Endodermal cell (in vitro differentiated cells): ENCODE results near the gene CALD1. TPM values are rescaled to one million over a fixed set of nuclear protein-coding genes. Genes with fewer than 3 reads are reported as not detected.
A peak's percentile ranks its signal among the peaks of the same experiment; 100 is the strongest.

Experiments used
- DNase-seq: peaks from one replicate; pipeline ENCODE4 v3.0.0-alpha.2; 2017
- H3K27ac ChIP-seq: 2 replicates; pipeline ENCODE4 v1.5.1; 2013; ENCODE audit warnings: mild to moderate bottlenecking, low read depth, low read length, moderate library complexity
- H3K27me3 ChIP-seq: 2 replicates; pipeline ENCODE4 v1.6.1; 2013; ENCODE audit warnings: mild to moderate bottlenecking, low read length, moderate library complexity; ENCODE audit not compliant: insufficient read depth, control insufficient read depth, poor library complexity, severe bottlenecking
- H3K36me3 ChIP-seq: 2 replicates; pipeline ENCODE4 v1.7.0; 2013; ENCODE audit warnings: mild to moderate bottlenecking, low read length, moderate library complexity; ENCODE audit not compliant: control insufficient read depth, insufficient read depth
- H3K4me1 ChIP-seq: one replicate; pipeline ENCODE4 v1.7.0; 2013; ENCODE audit warnings: low read length; ENCODE audit not compliant: control insufficient read depth, insufficient read depth
- H3K4me3 ChIP-seq: 2 replicates; pipeline ENCODE4 v1.5.1; 2013; ENCODE audit warnings: mild to moderate bottlenecking, low read length, moderate library complexity
- H3K9ac ChIP-seq: 2 replicates; pipeline ENCODE4 v1.6.1; 2013; ENCODE audit warnings: mild to moderate bottlenecking, low read length, moderate library complexity; ENCODE audit not compliant: poor library complexity, severe bottlenecking; ENCODE audit errors: extremely low read depth
- H3K9me3 ChIP-seq: 2 replicates; pipeline ENCODE4 v1.6.1; 2013; ENCODE audit warnings: mild to moderate bottlenecking, low read length, moderate library complexity; ENCODE audit not compliant: control insufficient read depth
- H3K27ac Mint-ChIP-seq: 2 replicates; pipeline ENCODE4 v1.8.0; 2020; ENCODE audit warnings: mixed read lengths
- H3K27me3 Mint-ChIP-seq: 2 replicates; pipeline ENCODE4 v1.8.0; 2021; ENCODE audit warnings: mild to moderate bottlenecking, mixed read lengths; ENCODE audit not compliant: insufficient read depth
- H3K36me3 Mint-ChIP-seq: 2 replicates; pipeline ENCODE4 v1.8.0; 2020; ENCODE audit warnings: low read depth, mixed read lengths
- H3K4me1 Mint-ChIP-seq: 2 replicates; pipeline ENCODE4 v1.8.0; 2020; ENCODE audit warnings: mixed read lengths
- H3K4me3 Mint-ChIP-seq: 2 replicates; pipeline ENCODE4 v1.8.0; 2020; ENCODE audit warnings: mild to moderate bottlenecking, moderate library complexity, mixed read lengths
- H3K9me3 Mint-ChIP-seq: 2 replicates; pipeline ENCODE4 v1.8.0; 2020; ENCODE audit warnings: mild to moderate bottlenecking, mixed read lengths
- WGBS, 2 experiments: methylation state at CpG; one replicate each; pipeline versions ENCODE4 v1.1.5 to v1.1.7; 2013; ENCODE audit warnings: missing lambda C conversion rate in 2 of 2, mixed read lengths in 1 of 2; ENCODE audit not compliant: insufficient coverage in 1 of 2, insufficient read length in 1 of 2; 5-methylcytosine and 5-hydroxymethylcytosine counted together
- total RNA-seq, 2 donors: library from RNA; stranded (reverse); fragmentation: NEBNext Ultra II Directional in 1 of 2; extraction: Animal tissue kit (Norgen Biotek cat#: 25700) in 1 of 2; gene quantifications; 2 replicates in 1 of 2; 3 replicates in 1 of 2; pipeline ENCODE4 v1.2.1, GENCODE V29; 2021
- TF ChIP-seq, protein P1 (sequence below): fragments of 200-600 bp; sonication (generic); conservative IDR thresholded peaks from 2 replicates; pipeline ENCODE4 v1.5.0; 2021; ENCODE audit warnings: antibody characterized with exemption, mild to moderate bottlenecking

The CALD1 gene
- total RNA-seq, 2 donors from 2014 or later, result 111 to 132 TPM

DNA sequence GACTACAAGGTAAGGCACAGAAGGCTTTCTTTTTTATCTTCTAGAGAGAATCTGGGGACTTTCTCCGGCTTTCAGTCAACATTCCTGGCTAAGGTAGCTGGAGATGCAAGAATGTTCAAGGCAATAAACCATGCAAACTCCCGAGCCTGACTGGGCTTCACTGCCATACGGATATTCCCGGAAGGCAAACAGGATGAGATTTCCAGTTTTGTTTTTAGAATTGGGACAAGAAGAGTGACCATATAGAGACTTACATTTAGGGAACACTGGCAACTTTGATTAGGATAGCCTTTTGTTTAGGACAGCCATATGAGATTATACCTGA, 269 bp downstream of the CALD1 start:
- no peaks in the 10 kb centered on the region for H3K9me3 ChIP-seq
- no peaks in the 10 kb centered on the region for H3K9me3 Mint-ChIP-seq
- H3K9ac ChIP-seq, result peak overlapping the region; percentile 90
- peak overlapping the region; percentile 93 for H3K4me3 ChIP-seq
- H3K4me1 Mint-ChIP-seq, result peaks cover 38% of the 10 kb centered on the region
- no peaks in the 10 kb centered on the region for H3K4me1 ChIP-seq
- peaks cover 2% of the 10 kb centered on the region for H3K27me3 Mint-ChIP-seq
- DNase-seq, result no peak
- H3K27me3 ChIP-seq, result no peaks in the 10 kb centered on the region
- H3K36me3 ChIP-seq, result peaks cover 6% of the 10 kb centered on the region
- peak overlapping the region; percentile 68 for H3K4me3 Mint-ChIP-seq
- no peaks in the 10 kb centered on the region for H3K36me3 Mint-ChIP-seq
- H3K27ac Mint-ChIP-seq, result peak overlapping the region; percentile 91
- TF ChIP-seq, protein P1, sequence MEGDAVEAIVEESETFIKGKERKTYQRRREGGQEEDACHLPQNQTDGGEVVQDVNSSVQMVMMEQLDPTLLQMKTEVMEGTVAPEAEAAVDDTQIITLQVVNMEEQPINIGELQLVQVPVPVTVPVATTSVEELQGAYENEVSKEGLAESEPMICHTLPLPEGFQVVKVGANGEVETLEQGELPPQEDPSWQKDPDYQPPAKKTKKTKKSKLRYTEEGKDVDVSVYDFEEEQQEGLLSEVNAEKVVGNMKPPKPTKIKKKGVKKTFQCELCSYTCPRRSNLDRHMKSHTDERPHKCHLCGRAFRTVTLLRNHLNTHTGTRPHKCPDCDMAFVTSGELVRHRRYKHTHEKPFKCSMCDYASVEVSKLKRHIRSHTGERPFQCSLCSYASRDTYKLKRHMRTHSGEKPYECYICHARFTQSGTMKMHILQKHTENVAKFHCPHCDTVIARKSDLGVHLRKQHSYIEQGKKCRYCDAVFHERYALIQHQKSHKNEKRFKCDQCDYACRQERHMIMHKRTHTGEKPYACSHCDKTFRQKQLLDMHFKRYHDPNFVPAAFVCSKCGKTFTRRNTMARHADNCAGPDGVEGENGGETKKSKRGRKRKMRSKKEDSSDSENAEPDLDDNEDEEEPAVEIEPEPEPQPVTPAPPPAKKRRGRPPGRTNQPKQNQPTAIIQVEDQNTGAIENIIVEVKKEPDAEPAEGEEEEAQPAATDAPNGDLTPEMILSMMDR, result no peak
- peak overlapping the region; percentile 85 for H3K27ac ChIP-seq
- WGBS, 2 experiments, result 2 to 3% methylated on average over 4 of the region's 4 CpGs

- H3K9me3 ChIP-seq, result no peaks in the 10 kb centered on the region
- Mint-ChIP-seq H3K27me3 (peaks cover 2% of the 10 kb centered on the region), H3K4me1 (peaks cover 38% of the 10 kb centered on the region), H3K27ac (peak overlapping the region; percentile 63), H3K9me3 (no peaks in the 10 kb centered on the region), H3K36me3 (no peaks in the 10 kb centered on the region), H3K4me3 (peak overlapping the region; percentile 68)
- no peak for DNase-seq
- H3K27me3 ChIP-seq, result no peaks in the 10 kb centered on the region
- H3K4me3 ChIP-seq, result peak overlapping the region; percentile 93
- peaks cover 11% of the 10 kb centered on the region for H3K36me3 ChIP-seq
- H3K27ac ChIP-seq, result no peak overlapping the region
- H3K4me1 ChIP-seq, result no peaks in the 10 kb centered on the region
- peak overlapping the region; percentile 90 for H3K9ac ChIP-seq
- 9 to 25% methylated on average over 3 to 4 of the region's 5 CpGs for WGBS, 2 experiments
- TF ChIP-seq, protein P1, result no peak
Observed at GRCh38 chr7:134780166-134780828, 863 bp downstream of the CALD1 start.

DNA sequence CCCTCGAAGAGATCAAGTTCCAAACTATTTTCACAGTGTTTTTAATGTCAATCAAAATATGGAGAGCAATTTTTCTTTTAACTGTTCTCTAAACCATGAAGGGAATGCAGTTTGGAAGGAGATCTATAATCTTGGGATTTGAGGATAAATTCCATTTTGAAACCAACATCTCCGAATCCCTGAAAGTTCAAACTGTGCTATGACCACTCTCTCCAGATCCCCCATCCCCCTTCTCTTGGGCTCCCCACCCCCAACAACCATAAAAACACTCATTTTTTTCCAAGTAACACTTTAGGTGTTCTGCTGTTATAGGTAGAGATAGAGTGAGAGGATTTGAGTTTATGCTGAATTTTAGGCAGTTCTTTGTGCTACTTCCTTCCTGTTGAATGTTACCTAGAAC, 1.7 kb downstream of the CALD1 start:
- no peak for DNase-seq
- Histone ChIP-seq H3K4me3 (peak overlapping the region; percentile 93), H3K9me3 (no peaks in the 10 kb centered on the region), H3K27ac (no peak overlapping the region), H3K27me3 (no peaks in the 10 kb centered on the region), H3K9ac (peak overlapping the region; percentile 90), H3K36me3 (peaks cover 11% of the 10 kb centered on the region), H3K4me1 (no peaks in the 10 kb centered on the region)
- Mint-ChIP-seq H3K9me3 (no peaks in the 10 kb centered on the region), H3K27ac (peak overlapping the region; percentile 81), H3K36me3 (no peaks in the 10 kb centered on the region), H3K27me3 (peaks cover 2% of the 10 kb centered on the region), H3K4me3 (peak overlapping the region; percentile 68), H3K4me1 (peaks cover 38% of the 10 kb centered on the region)
- TF ChIP-seq, protein P1, result no peak
- 63% methylated on average over 2 of the region's 2 CpGs; no CpG with 5 or more reads in 1 of the 2 experiments for WGBS, 2 experiments
